Measurements from ENCODE around the gene NR3C2.

DNA sequence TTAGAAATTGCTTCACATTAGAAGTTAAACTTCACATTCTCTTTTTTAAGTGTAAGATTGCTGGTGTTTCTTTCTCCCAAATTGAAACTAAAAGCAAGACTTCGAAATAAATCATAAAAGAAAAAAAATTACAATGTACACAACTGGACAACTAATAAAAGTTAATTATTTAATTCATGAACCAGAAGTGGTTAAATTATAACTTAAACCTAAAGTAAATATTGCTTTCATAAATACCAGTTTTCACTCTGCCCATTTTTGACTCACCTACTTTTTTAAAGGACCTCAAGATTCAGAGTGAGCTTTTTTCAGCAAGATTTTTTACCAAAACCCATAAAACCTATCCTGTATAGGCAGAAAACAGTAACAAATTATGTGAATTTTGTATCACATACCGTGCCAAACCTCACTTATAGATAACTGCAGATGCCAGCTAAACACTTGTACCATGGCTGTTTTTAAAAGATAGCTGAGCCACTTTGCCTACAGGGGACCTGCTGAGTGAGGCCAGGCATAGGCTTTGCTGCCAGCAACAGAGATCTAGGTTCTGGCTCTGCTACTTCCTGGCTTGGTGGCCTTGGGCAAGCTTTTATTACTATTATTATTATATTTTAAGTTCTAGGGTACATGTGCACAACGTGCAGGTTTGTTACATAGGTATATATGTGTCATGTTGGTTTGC is 259.8 kb downstream of the NR3C2 start:
- TF ChIP-seq, protein P1, sequence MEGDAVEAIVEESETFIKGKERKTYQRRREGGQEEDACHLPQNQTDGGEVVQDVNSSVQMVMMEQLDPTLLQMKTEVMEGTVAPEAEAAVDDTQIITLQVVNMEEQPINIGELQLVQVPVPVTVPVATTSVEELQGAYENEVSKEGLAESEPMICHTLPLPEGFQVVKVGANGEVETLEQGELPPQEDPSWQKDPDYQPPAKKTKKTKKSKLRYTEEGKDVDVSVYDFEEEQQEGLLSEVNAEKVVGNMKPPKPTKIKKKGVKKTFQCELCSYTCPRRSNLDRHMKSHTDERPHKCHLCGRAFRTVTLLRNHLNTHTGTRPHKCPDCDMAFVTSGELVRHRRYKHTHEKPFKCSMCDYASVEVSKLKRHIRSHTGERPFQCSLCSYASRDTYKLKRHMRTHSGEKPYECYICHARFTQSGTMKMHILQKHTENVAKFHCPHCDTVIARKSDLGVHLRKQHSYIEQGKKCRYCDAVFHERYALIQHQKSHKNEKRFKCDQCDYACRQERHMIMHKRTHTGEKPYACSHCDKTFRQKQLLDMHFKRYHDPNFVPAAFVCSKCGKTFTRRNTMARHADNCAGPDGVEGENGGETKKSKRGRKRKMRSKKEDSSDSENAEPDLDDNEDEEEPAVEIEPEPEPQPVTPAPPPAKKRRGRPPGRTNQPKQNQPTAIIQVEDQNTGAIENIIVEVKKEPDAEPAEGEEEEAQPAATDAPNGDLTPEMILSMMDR (IDR thresholded peaks at IDR 0.05) = no peak
- TF ChIP-seq POLR2A (IDR thresholded peaks at IDR 0.05) = no peak

Data from prostate gland (tissue), 2 donors.